GM19397 (cell line): ENCODE measurements around the gene NEO1.

Experiments
- ATAC-seq: cut with Tn5 transposase; IDR thresholded peaks from one replicate; pipeline ENCODE4 v1.9.1; 2021; ENCODE audit warnings: mild to moderate bottlenecking, moderate library complexity; ENCODE audit not compliant: unreplicated experiment

Gene NEO1

GRCh38 chr15:73324496-73325170 is 272.4 kb downstream of the NEO1 start:
- ATAC-seq = no peak

GRCh38 chr15:73325191-73325861 is 273.1 kb downstream of the NEO1 start:
- ATAC-seq = no peak

DNA sequence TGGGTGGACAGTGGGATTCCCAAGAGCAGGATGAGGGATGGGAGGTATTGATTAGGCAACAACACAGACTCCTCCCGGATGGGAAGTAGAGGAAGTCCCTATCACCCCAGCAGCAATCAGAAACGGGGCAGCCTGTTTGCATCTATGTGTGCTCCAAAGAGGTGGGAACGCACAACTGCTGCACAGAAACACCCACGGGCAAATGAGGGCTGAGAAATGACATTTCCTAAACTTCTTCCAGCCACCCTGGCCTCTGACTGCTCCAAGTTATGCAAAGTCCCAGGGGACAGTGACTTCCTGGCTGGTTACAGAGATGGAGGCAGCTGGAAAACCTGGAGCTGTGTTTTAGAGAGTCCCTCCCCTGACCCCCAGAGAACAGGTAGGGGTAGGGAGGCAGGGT is 273.9 kb downstream of the NEO1 start:
- no peak for ATAC-seq

DNA sequence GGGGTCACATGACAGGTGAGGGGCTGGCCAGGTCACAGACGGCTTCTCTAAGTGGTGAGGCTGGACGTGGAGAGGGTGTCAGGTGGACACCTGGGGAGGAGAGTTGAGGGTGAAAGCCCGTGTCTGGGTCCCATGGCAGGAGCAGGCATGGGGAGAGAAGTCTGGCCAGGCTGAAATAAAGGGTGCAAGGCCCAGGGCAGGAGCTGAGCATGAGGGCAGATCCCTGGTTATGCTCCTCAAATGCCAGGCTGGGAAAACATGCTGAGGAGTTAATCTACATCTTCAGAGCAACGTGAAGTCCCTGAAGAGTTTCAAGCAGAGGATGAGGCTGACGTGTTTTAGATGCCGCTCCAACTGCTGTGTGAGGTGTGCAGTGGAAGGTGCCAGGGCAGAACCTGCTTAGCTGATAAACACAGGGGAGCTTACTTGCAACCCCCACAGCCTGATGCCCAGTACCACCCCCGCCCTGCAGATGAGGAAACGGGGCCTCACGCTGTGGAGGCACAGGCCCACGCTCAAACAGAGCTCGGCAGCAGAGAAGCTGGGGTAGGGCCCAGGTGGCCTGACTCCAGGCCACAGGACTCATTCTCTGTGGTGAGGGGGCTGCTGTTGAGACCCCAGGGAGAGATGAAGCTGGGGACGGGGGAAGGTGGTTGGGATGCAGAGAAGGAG is 276.0 kb downstream of the NEO1 start:
- no peak for ATAC-seq

GRCh38 chr15:73328981-73329380 is 276.7 kb downstream of the NEO1 start:
- ATAC-seq = no peak

DNA sequence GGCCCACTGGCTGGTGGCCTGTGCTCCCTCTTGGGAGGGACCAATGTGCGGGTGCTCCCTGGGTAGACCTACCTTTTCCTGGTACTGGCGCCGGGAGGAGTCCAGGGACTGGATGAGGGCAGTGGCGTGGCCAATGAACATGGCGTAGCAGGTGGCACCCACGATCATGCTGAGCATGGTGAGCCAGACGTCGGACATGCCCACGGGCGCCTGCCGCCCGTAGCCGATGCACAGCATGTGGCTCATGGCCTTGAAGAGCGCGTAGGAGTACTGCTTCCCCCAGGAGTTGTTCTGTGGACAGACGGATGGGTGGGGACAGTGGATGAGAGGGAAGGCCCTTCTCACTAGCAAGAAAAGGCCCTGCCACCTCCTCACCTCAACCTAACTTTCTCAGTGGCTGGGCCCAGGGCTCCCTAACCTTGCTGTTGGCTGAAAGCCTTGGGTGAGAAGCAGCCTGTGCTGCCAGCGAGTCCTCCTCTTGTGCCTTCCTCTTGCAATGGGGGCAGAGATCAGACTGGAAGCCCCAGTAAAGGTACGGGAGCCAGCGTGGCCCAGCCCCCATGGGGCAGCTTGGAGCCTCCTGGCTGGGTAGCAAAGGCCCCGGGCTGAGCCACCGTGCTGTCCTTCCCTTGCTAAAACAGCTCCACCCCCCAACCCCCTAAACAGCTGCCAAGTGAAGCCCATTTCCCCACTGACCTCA is 277.4 kb downstream of the NEO1 start:
- no peak for ATAC-seq

DNA sequence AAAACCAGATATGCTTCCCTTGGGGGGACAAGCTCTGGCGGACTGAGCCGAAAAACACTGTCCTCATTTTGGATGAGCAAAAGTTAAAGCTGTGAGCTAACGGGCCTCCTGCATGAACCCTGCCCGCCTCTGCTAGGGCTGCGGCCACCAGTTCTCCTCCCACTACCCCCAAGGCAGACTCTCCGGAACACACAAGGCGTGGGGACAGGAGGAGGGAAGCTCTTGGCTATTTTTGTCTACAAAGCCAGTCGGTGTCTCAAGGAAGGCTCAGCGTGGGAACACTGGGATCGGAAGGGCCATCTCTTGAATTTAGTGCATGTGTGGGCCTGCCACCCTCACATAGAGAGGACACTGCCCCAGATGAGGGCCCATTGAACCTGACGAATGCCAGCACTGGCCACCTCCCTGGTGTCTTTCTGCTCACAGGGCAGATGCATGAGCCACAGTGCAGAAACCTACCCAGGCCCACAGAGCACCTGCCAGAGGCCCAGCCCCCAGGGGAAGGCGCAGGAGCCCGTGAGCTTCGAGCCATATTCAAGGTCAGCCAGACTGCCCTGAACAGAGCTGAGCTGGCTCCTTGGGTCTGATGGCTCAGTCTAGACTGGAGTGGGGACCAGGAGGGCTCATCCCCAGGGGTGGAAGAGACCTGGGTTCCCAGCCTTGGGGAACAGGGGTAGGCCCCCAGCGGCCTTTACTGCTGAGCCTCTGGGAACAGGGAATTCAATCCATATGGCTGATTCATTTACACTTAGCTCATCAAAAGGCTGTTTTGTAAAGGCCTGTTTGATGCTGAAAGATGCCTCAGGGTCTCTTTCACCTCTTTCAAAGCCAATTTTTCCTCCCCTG is 278.2 kb downstream of the NEO1 start:
- ATAC-seq = no peak

- no peak for ATAC-seq
These were observed 279.2 kb downstream of the NEO1 start for GRCh38 chr15:73331501-73331900.

GRCh38 chr15:73331991-73332925 is 280.0 kb downstream of the NEO1 start:
- no peak for ATAC-seq

- ATAC-seq = no peak
These were observed 280.7 kb downstream of the NEO1 start for GRCh38 chr15:73333001-73333400.

- no peak for ATAC-seq
These were observed 281.8 kb downstream of the NEO1 start for GRCh38 chr15:73334086-73334485.

DNA sequence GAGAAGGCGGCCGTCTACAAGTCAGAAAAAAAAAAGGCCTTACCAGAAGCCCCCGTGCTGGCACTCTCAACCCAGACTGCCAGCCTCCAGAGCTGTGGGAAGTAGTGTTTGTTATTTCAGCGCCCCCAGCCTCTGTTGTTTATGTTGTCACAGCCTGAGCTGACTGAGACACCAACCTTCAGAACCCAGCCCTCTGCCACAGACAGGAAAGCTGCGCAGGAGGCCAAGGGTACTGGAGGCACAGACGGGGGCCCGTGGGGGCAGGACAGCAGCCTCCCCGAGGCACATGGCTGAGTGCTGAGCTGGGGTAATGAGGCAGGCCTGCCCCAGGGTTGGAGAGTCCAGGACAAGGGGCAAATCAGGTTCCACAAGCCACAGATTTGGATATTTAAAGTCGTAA is 282.8 kb downstream of the NEO1 start:
- ATAC-seq = no peak

DNA sequence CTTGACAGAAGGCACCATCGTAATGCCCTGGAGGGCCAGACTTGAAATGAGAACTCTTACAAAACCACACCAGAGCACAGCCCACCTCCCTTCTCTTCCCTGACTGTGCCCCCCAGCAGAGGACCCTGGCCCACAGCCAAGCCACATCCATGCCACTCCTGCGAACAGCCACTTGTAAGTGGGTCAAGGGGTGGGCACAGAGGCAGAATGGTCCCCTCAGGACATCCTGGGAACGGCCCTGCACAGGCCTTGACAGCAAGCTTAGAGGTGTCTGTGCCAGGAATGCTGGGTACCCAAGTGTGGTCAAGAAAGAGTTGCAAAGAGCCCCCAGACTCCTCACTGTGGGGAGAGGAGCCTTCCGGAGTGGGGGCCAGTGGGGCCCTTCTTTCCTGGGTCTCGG is 283.2 kb downstream of the NEO1 start:
- ATAC-seq = no peak

GRCh38 chr15:73336756-73337155 is 284.5 kb downstream of the NEO1 start:
- ATAC-seq = no peak

- ATAC-seq = no peak
These were observed 284.9 kb downstream of the NEO1 start for GRCh38 chr15:73337187-73337586.

DNA sequence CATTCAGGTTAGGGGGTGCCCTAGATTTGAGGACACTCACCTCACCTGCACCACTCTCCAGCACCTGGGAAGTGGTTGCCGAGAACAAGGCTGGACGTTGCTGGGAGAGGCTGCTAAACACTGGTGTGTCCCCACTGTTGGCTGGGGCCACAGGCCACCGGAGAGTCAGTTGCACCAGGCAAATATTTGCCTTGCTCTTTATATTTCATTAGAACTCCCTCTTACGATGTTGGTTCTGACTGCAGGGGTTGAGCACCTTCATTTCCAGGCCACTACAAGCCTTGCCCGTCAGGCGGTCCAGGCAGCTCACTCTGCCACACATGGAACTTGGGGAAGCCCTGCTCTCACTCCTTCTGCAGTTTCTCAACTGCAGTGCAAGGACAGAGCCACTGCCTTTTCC is 285.8 kb downstream of the NEO1 start:
- ATAC-seq = no peak

DNA sequence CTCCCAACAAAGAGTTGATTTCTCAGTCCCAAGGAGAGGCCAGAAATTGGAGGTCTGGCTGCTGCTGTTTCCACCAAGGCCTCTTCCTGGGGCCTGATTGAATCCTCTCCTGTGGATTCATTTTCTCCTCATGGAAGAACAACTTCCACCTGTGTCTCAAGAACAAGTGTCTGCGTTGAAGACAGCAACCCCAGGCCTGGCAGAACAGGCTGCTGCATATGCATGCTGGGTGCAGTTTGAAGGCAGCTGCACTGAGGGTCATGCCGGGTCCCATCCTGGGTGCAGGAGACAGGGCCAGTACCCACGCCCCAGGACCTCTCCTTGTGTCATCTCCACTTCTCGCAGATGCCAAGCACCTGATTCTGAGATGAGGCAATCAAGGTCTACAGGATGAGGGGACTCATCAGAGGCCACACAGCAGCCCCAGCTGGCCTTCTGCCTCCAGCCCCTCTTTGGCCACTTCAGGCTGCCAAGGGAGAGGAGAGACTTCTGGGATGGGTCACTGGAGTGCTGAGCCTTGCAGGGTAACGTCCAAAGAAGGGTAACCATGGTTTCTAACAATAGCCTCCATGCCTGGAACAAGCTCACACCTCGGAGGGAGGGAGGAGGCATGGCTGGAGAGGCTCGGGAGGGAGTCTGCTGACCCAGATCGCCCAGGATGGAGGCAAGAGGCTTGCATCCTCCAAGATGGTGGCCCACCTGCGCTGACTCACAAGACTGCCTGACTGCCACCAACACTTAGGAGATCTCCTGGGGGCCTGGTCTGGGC is 286.5 kb downstream of the NEO1 start:
- ATAC-seq = no peak

DNA sequence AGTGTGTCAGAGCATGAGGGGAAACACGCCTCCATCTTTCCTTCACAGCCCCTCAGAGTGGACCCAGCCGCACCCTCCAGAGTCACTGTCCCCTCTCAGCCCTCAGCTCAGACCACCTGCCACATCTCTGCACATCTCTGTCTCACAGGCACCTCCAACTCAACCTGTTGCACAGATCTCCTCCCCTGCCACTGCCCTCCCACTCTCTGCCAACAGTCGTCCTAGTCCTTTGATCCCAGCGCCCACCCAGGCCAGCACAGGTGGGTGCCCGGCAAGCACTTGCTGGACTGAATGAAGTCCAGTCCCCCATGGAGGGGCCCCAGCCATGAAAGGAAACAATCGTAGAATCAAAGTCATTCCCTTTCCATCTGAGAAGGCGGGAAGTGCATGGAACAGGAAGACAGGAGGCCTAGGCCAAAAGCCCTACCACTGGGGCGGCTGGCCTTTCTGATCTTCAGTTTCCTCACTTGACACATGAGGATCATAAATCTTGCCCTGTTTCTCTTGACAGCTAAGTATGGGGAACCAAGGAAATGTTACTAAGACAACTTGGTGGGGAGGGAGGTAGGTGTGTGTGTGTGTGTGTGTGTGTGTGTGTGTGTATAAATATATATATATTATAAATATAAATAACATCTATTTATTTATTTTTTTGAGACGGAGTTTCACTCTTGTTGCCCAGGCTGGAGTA is 288.4 kb downstream of the NEO1 start:
- ATAC-seq = no peak
